GM12878 (cell line): ENCODE measurements around the gene CASQ1. TPM values are rescaled to one million over a fixed set of nuclear protein-coding genes. Genes with fewer than 3 reads are reported as not detected.

Experiments used
- BRCA1 ChIP-seq: IDR thresholded peaks from 2 replicates; pipeline ENCODE4 v1.6.1; 2011; ENCODE audit warnings: low read depth, low read length, improper control_type of control experiment
- CBFB ChIP-seq: IDR thresholded peaks from 2 replicates; pipeline ENCODE4 v1.6.1; 2016; ENCODE audit warnings: antibody characterized with exemption, low read depth
- CREM ChIP-seq: IDR thresholded peaks from 2 replicates; pipeline ENCODE4 v1.6.1; 2014; ENCODE audit warnings: antibody characterized with exemption, low read depth
- E2F4 ChIP-seq: IDR thresholded peaks from 2 replicates; pipeline ENCODE4 v1.6.1; 2012; ENCODE audit warnings: low read depth, low read length, improper control_type of control experiment
- EED ChIP-seq: sonication (generic); IDR thresholded peaks from 2 replicates; pipeline ENCODE4 v1.6.1; 2016; ENCODE audit warnings: antibody characterized with exemption, low read depth
- FOS ChIP-seq: IDR thresholded peaks from 3 replicates; pipeline ENCODE4 v1.6.1; 2011; ENCODE audit warnings: borderline replicate concordance; ENCODE audit not compliant: insufficient read length; ENCODE audit errors: extremely low read depth
- FOXK2 ChIP-seq: fragments of 450-650 bp; IDR thresholded peaks from 2 replicates; pipeline ENCODE4 v1.6.1; 2017; ENCODE audit warnings: mild to moderate bottlenecking, moderate library complexity
- MYC ChIP-seq: IDR thresholded peaks from 2 replicates; pipeline ENCODE4 v1.6.1; 2011; ENCODE audit warnings: mild to moderate bottlenecking, low read length, moderate library complexity, inconsistent platforms; ENCODE audit not compliant: insufficient read depth, insufficient replicate concordance, insufficient read length, severe bottlenecking
- RELB ChIP-seq: fragments of 450-650 bp; IDR thresholded peaks from 2 replicates; pipeline ENCODE4 v1.6.1; 2017; ENCODE audit warnings: low read depth, mild to moderate bottlenecking, moderate library complexity
- REST ChIP-seq: IDR thresholded peaks from 2 replicates; pipeline ENCODE4 v1.6.1; 2012; ENCODE audit warnings: mild to moderate bottlenecking, low read depth, low read length
- SKIL ChIP-seq: fragments of 450-650 bp; IDR thresholded peaks from 2 replicates; pipeline ENCODE4 v1.6.1; 2017; ENCODE audit warnings: mild to moderate bottlenecking, low read depth, inconsistent platforms; ENCODE audit not compliant: poor library complexity, severe bottlenecking
- SMAD1 ChIP-seq: fragments of 450-650 bp; IDR thresholded peaks from 2 replicates; pipeline ENCODE4 v1.6.1; 2018; ENCODE audit warnings: mild to moderate bottlenecking, low read depth; ENCODE audit not compliant: partially characterized antibody
- ZNF384 ChIP-seq: IDR thresholded peaks from 2 replicates; pipeline ENCODE4 v1.6.1; 2012; ENCODE audit warnings: low read depth, mild to moderate bottlenecking, low read length, improper control_type of control experiment, borderline replicate concordance
- ZNF687 ChIP-seq: fragments of 450-650 bp; IDR thresholded peaks from 2 replicates; pipeline ENCODE4 v1.6.1; 2017; ENCODE audit warnings: mild to moderate bottlenecking, moderate library complexity
- polyA plus RNA-seq, 11 experiments: library from polyadenylated mRNA; depleted of rRNA in 4 of 11; unstranded in 6 of 11; stranded (reverse) in 5 of 11; fragments of >200 nt; fragmentation: Nextera tagmentation in 4 of 11; fragmentation: Illumina TruSeq in 1 of 11; extraction: Ambion mirVana in 4 of 11; extraction: Trizol in 1 of 11; gene quantifications; 1 replicate in 1 of 11; 2 replicates in 10 of 11; pipeline versions ENCODE4 v1.2.1 to v1.2.3, GENCODE V29; 2011 to 2016; ENCODE audit warnings: inconsistent platforms in 2 of 11, missing spikeins in 2 of 11, low read depth in 1 of 11
- total RNA-seq, 4 experiments: library from RNA; depleted of rRNA in 3 of 4; stranded (reverse); fragments of >200 nt in 3 of 4; fragmentation: Illumina TruSeq in 1 of 4; extraction: Trizol in 1 of 4; gene quantifications; 2 replicates each; pipeline versions ENCODE4 v1.2.1 to v1.2.3, GENCODE V29; 2013 to 2021

Gene CASQ1
- total and polyA plus RNA-seq, 10 of the 15 experiments (the other 5 are each of a cell fraction or from before 2014, with no cell fraction given) = 0.10 to 0.77 (median 0.34) TPM

- peak; percentile 81 for TF ChIP-seq ZNF687
- peak; percentile 60; the same call in 1 of the 2 replicates for TF ChIP-seq CREM
- TF ChIP-seq RELB = peak; percentile 99
- TF ChIP-seq EED = peak; percentile 98
- TF ChIP-seq CBFB = 0 out of 2 replicates have a peak, but pooled peaks have one; percentile 43
- TF ChIP-seq MYC = no peak
- TF ChIP-seq ZNF384 = no peak
- TF ChIP-seq BRCA1 = no peak
- no peak for TF ChIP-seq E2F4
- TF ChIP-seq SMAD1 = peak; percentile 30
- TF ChIP-seq FOXK2 = no peak
- no peak for TF ChIP-seq REST
- no peak for TF ChIP-seq FOS
- peak; percentile 62 for TF ChIP-seq SKIL
Observed at GRCh38 chr1:160204526-160205241, 14.3 kb downstream of the CASQ1 start (continued).
